Suppressor macrophage (primary cell): ENCODE data around the gene DPP7.
"Not testable (repeated sequence)": the region's sequence is repeated elsewhere in the genome, so short reads cannot be mapped to it uniquely, and the experiment has no call there.

Experiments
- DNase-seq, 4 experiments: peaks; one replicate each; pipeline ENCODE4 v3.0.0-alpha.2; 2020 to 2022

The DPP7 gene

DNA sequence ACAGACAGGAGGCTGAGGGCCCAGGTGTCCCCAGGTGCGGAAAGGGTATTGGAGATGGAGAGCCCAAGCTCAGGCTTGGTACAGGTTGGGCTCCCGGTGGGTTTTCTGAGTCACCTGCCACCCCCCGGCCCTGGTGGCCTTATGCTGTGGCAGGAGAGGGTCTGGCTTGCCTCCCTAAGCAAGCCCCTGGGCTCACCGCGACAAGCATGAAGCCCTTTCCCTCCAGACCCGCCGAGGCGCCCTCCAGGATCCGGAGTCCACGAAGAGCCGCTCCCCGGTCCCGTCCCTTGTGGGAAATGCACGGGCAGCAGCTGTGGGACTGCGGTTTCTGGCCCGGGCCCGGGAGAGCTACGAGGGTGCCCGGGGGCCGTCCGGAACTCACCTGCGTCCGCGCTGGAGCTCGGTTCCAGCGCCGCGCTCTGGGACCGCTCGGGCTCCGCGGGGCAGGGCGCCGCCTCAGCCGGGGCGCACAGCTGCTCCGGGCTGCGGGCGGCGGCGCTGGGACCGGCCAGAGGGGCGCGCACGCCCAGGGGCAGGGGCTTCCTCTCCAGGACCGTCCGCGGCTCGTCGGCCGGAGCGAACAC, 44.9 kb downstream of the DPP7 start:
- DNase-seq = peak in 1 of 4 experiments; percentile 37

DNA sequence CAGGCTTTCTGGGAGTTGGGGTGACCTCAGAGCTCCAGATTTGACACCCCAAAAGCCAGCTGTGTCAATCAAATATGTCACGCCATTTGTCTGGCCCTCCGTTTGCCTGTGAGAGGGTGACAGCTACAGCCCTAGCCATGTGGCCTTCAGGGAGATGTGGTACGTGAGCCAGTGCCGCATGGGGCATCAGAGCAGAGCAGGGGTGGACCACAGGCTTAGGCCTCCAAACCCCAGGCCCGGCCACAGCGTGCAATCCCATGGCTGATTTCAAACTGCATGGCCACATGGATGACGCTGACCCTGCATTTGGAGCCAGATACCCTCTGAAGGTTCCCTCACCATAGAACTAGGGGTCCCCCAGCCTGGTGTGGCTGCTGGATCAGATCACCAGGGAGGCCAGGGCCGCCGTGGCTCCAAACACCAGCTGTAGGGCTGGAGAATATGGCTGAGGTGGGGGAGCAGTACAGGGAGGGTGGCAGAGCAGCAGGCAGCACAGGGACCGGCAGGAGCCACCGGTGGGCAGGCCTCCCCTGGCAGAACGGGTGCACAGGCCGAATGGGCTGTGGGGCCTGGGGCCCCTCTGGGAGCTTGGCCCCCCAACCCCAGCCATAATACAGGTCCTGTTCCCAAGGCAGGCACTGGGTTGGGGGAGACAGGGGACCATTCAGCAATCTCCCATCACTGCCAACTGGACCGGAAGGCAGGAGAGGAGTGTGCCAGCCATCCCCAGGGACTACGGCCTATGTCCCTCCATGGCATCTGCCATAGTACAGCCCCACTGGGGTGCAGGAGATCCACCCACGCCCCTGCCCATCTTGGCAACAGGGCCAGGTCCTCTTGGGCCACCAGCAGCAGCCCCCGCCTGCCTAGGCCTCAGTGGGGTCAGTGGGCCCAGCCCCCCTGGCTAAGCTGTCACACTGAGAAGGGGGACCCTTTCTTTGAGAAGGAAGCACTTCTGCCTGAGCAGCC, 45.7 kb downstream of the DPP7 start:
- no peak for DNase-seq

DNA sequence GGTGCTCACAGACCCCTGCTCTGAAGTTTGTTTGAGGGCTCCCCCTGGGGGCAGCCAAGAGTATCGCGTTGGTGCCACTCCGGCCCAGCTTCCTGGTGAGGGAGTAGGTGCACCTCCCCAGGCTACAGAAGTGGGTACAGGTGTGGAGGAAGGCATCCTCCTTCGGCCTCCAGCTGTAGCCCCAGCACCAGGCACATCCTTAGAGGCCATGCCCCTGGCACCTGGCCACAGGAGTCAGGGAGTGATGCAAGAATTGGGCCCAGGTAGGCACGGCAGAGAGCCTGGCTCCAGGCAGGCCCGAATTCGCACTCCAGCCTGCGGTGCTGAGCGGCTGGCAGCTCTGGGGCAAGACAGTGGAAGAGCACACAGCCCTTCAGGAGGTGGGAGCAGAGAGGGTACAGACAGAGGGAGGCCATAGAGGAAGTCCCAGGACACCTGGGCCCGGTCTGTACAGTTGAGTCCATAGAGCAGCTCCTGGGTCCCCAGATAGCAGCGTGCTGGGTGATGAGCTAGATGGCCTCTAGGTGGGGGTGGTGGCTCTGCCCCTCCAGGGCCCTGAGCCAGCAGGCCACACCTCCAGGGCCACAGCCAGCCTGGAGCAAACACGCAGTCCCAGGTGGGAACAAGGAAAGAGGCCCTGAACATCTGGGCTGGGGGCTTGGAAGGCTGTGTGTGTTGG, 46.5 kb downstream of the DPP7 start:
- DNase-seq = peak; percentile 85 to 89 (median 88)

DNA sequence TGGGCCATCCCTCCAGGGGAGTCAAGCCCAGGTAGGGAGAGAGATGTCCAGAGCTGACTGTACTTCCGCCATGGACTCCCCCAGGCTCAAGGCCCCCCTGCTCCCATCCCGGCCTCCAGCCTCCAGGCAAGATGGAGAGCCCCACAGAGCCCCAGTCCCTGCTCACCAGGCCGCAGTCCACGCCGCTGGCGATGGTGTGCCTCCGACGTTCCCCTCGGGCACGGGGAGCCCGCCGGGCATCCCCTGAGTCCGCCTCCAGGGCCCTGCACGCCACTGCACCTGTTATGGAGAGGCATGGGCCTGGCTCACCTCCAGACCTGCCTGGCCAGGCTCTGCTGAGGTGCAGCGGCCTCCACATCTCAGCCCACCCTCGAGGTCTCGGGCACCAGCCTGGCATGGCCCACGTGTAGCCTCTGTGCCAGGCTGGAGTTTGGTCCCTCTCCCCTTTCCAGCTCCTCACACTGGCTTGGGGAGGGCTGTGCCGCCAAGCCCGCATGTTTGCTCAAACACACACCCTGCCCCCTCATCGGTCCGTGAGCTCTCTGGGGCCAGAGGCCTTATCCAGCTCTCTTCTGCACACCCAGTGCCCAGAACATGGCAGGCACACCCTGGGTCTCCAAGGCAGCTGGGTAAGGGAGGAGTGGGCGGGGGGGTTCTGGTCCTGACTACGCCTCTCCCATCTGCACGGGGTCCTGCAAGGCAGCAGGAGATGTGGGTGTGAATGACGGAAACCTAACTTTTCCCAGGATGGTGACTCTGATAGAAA, 48.3 kb downstream of the DPP7 start:
- DNase-seq = no peak

DNA sequence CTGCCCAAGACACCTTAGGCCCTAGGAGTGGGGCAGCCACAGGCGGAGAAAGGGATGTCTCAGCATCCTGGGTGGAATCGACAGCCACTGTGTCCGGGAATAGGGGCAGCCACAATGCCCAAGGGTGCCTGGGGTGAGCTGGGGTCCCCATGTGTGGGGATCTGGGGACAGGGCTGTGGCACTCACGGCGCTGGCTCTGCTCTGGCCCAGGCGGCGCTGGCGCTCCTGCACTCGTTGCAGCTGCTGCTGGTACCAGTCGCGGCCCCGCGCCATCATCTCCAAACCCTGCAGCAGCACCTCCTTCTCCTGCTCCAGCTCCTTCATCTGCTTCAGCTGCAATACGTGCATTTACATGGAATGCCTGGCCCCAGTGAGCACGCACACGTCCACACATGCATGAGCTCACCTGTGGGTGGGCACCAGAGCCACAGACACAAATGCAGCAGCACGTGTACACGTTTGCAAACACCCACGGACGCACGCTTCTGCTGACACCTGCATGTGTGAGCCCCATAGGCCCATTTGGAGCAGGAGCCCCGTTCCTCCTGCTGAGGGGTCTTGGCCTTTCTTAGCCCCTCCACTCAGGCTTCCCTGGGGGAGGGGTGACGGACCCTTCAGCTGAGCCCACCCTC, 49.1 kb downstream of the DPP7 start:
- no peak for DNase-seq

DNA sequence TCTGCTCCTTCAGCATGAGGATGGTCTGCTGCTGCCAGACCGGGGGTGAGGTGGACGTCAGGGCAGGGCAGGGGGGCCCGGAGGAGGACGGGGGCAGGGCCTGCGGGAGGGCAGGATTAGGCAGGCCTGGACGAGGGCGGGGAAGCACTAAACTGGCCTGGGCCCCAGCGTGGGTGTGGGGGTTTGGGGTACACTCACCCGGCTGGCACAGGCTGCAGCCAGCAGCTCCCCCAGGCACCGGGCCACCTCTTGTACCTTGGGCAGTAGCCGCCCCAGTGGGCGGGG, 49.7 kb downstream of the DPP7 start:
- DNase-seq = no peak

DNA sequence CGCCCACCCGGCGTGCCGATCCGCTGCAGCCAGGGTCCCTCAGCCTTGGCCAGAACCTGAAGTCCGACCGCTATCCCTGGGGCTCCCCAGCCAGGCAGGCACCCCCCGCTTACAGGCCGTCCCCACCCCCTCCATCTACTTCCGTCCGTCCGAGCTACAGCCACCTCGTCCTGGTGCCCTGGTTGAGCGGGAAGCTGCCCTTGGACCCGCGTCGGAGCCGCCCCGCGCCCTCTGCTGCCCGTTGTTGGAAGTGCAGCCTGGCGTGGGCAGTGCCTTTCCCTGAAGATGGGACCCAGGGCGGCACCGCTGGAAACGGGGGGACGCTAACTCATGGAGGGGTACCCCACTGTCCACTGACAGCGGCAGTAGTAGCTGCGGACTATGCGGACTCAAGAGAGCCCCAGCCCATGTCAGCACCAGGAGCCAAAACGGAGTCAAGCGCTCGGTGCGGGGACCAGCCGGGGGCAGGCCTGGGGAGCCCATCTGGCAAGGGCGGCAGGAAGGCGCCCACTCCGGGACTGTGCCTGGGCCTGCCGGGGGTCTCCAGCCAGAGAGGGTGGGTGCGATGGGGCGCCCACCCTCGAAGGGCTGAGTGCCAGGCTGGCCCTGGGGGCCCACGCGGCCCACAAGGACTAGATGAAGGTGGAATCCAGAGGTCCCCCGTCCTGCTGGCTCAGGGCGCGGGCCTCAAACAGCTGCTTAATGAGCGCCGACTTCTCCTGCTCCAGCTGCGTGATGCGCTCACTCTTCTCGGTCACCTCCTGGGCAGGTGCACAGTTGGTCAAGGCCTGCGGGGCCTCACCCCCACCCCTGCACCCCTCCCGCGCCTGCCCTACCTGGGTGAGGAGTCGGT, 50.3 kb downstream of the DPP7 start:
- DNase-seq = peak; percentile 71 to 87 (median 82)

DNA sequence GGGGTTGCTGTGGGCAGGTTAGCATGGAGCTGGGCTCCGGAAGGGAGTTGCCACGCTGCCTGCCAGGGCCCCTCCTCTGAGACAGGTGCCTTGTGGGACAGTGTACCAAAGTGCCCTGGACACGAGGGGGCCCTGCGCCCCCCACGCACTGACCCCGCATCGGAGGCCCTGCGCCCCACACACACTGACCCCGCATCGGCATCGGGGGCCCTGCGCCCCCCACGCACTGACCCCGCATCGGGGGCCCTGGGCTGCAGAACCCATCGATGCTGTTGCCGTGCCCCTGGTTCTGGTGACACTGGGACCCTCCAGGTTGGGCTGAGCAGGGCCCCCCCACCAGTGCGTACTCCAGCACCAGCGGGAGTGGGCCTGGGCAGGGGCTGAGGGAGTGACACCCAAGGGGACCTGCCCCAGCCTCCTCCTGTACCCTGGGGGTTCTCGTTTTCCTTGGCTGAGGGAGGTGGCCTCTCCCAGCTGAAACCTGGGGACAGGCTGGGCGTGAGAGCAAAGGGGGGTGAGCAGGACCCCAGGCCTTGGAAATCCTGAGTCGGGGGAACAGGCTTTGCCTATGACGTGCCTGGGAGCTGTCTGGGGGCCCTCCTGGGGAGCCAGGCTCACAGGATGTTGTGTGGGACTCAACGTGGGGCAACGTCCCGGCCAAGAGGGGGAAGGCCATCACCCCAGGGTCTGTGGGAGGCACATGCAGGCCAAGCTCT, 51.1 kb downstream of the DPP7 start:
- DNase-seq = no peak

DNA sequence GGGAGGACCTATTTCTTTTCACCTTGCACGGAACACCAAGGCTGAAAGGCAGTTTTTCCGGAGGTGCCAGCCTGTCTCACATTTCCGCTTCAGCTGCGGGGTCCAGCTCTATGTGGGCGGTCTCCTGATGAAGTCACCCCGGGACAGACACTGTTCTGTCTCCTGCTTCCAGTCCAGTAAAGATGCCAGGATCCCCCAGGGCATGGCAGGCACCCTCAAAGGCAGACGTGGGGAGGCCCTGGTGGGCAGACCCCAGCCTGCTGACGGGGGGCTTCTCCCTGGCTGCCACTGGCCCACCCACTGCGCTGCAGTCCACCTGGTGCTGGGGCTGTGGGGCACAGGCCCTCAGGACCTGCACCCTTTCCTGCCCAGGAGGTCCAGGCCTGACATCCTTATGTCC, 51.7 kb downstream of the DPP7 start:
- not testable (repeated sequence) for DNase-seq

DNA sequence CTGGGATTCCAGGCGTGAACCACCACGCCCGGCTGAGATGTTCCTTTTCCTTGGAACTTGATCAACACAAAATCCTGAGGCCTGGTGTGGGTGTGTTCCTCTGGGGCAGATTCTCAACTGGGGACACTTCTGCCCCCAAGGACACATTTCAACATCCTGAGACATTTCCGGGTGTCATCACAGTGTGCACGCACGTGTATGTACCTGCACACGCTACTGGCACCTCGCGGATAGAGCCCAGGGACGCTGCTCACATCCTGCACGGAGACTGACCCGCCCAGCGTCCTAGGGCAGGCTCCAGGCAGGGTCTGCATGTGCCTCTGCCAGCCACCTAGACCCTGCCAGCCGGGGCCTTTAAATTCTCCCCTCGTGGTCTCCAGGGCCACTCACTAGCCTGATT, 52.1 kb downstream of the DPP7 start:
- DNase-seq = no peak
